Ureter (tissue), 1 donor: Measurements from ENCODE around the gene TTLL7. TPM values are rescaled to one million over a fixed set of nuclear protein-coding genes. Genes with fewer than 3 reads are reported as not detected.

Source experiments
- DNase-seq: peaks from one replicate; pipeline ENCODE4 v3.0.0-alpha.2; 2020; ENCODE audit warnings: low spot score
- total RNA-seq: library from RNA; stranded (reverse); gene quantifications from one replicate; pipeline ENCODE4 v1.2.4, GENCODE V29; 2023
- donor health status: DM: yes; HTN: yes; CAD: no.

TTLL7 gene
- total RNA-seq, 1 donor from 2014 or later, result 29.2 TPM

- DNase-seq, result no peak
Observed at GRCh38 chr1:83819436-83819835, 179.5 kb downstream of the TTLL7 start.

GRCh38 chr1:83818916-83819315 is 180.0 kb downstream of the TTLL7 start:
- DNase-seq, result no peak

GRCh38 chr1:83816836-83817235 is 182.1 kb downstream of the TTLL7 start:
- DNase-seq, result no peak

GRCh38 chr1:83815330-83815729 is 183.6 kb downstream of the TTLL7 start:
- peak; percentile 62 for DNase-seq

Other genes with a start within 250 kb of the TTLL7 start
- gene PRKACB, start 145.1 kb upstream of the TTLL7 start, total RNA-seq, result 61.4 TPM